ENCODE data around the gene SELENOO.
A peak's percentile ranks its signal among the peaks of the same experiment; 100 is the strongest.
"Not testable (repeated sequence)": the region's sequence is repeated elsewhere in the genome, so short reads cannot be mapped to it uniquely, and the experiment has no call there.

Gene SELENOO

GRCh38 chr22:50200461-50201190 is at the start of gene SELENOO:
SELENOO (plus strand) TSS chr22:50201011; CDS start chr22:50201037, 26 bp downstream.
- peak; percentile 87 for DNase-seq (ENCODE audit: low read depth)

GRCh38 chr22:50151571-50152537 is 49.0 kb upstream of the SELENOO start:
- DNase-seq (ENCODE audit: low read depth), result no peak

GRCh38 chr22:50153056-50153755 is 47.6 kb upstream of the SELENOO start:
- DNase-seq (ENCODE audit: low read depth), result no peak

- DNase-seq (ENCODE audit: low read depth), result no peak
Observed at GRCh38 chr22:50153756-50154140, 47.1 kb upstream of the SELENOO start.

- DNase-seq (ENCODE audit: low read depth), result no peak
Observed at GRCh38 chr22:50157709-50158375, 43.0 kb upstream of the SELENOO start.

- DNase-seq (ENCODE audit: low read depth), result no peak
Observed at GRCh38 chr22:50160947-50161346, 39.9 kb upstream of the SELENOO start.

GRCh38 chr22:50161508-50162390 is 39.1 kb upstream of the SELENOO start:
- no peak for DNase-seq (ENCODE audit: low read depth)

- no peak for DNase-seq (ENCODE audit: low read depth)
Observed at GRCh38 chr22:50162391-50162956, 38.3 kb upstream of the SELENOO start.

- no peak for DNase-seq (ENCODE audit: low read depth)
Observed at GRCh38 chr22:50165436-50166123, 35.2 kb upstream of the SELENOO start.

GRCh38 chr22:50167689-50168489 is 32.9 kb upstream of the SELENOO start:
- no peak for DNase-seq (ENCODE audit: low read depth)

GRCh38 chr22:50168490-50169180 is 32.2 kb upstream of the SELENOO start:
- DNase-seq (ENCODE audit: low read depth), result not testable (repeated sequence)

GRCh38 chr22:50169181-50169759 is 31.5 kb upstream of the SELENOO start:
- DNase-seq (ENCODE audit: low read depth), result no peak

- no peak for DNase-seq (ENCODE audit: low read depth)
Observed at GRCh38 chr22:50169774-50170341, 31.0 kb upstream of the SELENOO start.

GRCh38 chr22:50170453-50171318 is 30.1 kb upstream of the SELENOO start, which contains the start of gene PANX2:
PANX2 (plus strand) TSS chr22:50170731; CDS start chr22:50170731, 0 bp downstream.
- no peak for DNase-seq (ENCODE audit: low read depth)

GRCh38 chr22:50171319-50171964 is 29.4 kb upstream of the SELENOO start:
- no peak for DNase-seq (ENCODE audit: low read depth)

- no peak for DNase-seq (ENCODE audit: low read depth)
Observed at GRCh38 chr22:50171965-50172421, 28.8 kb upstream of the SELENOO start.

Measured in activated T-cell treated with anti-CD3 and anti-CD28 coated beads for 1 hour (primary cell).